Stomach smooth muscle (tissue), 2 donors: ENCODE measurements around the gene C14orf180.

Source experiments
- H3K27ac ChIP-seq: one replicate; pipeline ENCODE4 v1.7.0; 2013; ENCODE audit warnings: mild to moderate bottlenecking, low read length, inconsistent platforms
- H3K27me3 ChIP-seq, 2 donors: one replicate each; pipeline ENCODE4 v1.7.0; 2013; ENCODE audit warnings: low read length in 2 of 2; ENCODE audit not compliant: insufficient read depth in 2 of 2, control insufficient read depth in 1 of 2
- H3K36me3 ChIP-seq, 2 donors: one replicate each; pipeline ENCODE4 v1.7.0; 2013; ENCODE audit warnings: low read length in 2 of 2; ENCODE audit not compliant: control insufficient read depth in 2 of 2, insufficient read depth in 2 of 2
- H3K4me1 ChIP-seq: one replicate; pipeline ENCODE4 v1.7.0; 2013; ENCODE audit warnings: low read length; ENCODE audit not compliant: control insufficient read depth, insufficient read depth
- H3K4me3 ChIP-seq, 2 donors: one replicate each; pipeline ENCODE4 v1.7.0; 2013; ENCODE audit warnings: low read length in 2 of 2
- H3K9ac ChIP-seq, 2 donors: one replicate each; pipeline ENCODE4 v1.7.0; 2013; ENCODE audit warnings: low read length in 2 of 2, mild to moderate bottlenecking in 1 of 2
- H3K9me3 ChIP-seq, 2 donors: one replicate each; pipeline ENCODE4 v1.7.0; 2013; ENCODE audit warnings: low read length in 2 of 2; ENCODE audit not compliant: control insufficient read depth in 2 of 2
- donor health status: healthy.
- donor health status: Pancreatic carcinoma.

Gene C14orf180

DNA sequence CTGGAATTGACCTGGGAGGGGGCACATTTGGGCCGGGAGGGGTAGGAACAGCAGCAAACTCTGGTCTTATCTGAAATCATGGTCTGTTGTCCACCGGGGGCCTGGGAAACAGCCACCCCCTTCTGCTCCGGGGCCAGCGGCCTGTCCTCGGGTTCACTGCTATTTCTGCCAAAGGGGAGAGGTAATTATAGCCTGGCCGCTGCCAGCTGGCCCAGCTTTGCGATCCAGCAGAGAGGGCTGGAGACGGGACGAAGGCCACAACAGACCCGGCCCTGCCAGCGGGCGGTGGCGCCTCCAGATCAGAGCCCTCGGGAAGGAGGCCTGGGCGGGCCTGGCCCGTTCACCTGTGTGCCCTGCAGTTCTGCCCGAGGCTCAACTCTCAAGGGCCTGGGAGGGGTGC, at the start of gene C14orf180:
Gene C14orf180 (plus strand): TSS at position 258 of the 400 bp plus-strand sequence. CDS start 6,667 bp downstream, outside the sequence.
- Histone ChIP-seq H3K27ac (no peak within 1 kb of the TSS), H3K4me3 (no peak within 1 kb of the TSS), H3K9ac (no peak within 1 kb of the TSS), H3K4me1 (peaks cover 7% of the 10 kb centered on the region), H3K27me3 (peaks cover 11 to 12% of the 10 kb centered on the region in 2 donors), H3K36me3 (no peaks in the 10 kb centered on the region), H3K9me3 (no peaks in the 10 kb centered on the region)

DNA sequence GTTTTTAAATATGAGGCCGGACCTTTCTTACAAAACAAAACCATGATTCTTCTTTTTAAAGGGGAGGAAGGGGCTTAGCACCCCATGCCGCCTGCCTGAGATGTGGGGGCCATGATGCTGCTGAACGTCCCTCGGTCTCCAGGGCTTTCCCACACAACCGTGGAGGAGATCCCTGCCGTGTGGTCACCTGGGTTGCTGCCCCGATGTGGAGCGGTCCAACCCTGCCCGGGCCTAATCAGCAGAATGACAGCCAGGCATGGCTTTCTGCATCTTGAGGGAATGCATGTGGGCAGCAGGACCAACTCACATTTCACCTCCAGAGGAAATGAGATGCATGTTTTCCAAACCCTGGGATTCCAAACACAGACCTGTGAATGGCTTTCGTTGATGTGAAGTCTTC, 48.9 kb upstream of the C14orf180 start:
- Histone ChIP-seq H3K36me3 (no peaks in the 10 kb centered on the region), H3K27ac (no peak overlapping the region), H3K9me3 (peaks cover 3 to 14% of the 10 kb centered on the region in 2 donors), H3K27me3 (no peaks in the 10 kb centered on the region), H3K4me1 (no peaks in the 10 kb centered on the region), H3K4me3 (no peak overlapping the region), H3K9ac (no peak overlapping the region)

DNA sequence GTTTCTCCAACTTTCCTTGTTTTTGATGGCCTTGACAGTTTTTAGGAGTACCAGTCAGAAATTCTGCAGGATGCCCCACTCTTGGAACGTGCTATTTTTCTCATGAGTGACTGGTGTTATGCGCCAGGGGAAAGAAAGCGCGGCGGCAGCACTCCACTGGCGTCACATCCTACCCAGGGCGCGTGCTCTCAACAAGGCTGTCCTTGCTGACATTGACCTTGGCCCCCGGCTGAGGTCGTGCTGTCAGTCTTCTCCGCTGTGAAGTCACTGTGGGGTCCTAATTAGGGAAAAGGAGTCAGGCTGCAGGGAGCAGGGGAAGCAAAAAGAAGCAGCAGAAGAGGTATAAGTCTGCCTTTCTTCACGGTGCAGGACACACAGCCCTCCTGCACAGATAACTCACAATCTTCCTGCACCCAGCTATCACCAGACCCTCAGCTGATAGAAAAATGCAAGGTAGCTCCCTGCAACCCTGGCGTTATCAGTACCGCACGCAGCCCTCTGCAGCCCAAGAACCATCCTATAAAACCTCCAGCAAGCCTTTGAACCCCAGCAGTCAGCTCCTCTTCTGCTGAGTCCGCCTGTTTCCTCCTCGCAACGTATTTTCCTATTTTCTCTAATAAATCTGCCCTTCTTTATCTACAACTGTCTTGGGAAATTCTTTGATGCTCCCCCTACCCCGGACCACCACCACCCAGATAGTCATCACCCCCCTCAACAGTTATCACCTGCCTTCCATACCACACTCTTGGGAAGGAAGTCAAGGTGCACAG, 48.0 kb upstream of the C14orf180 start:
- peaks cover 3 to 12% of the 10 kb centered on the region in 2 donors for H3K9me3 ChIP-seq

GRCh38 chr14:104532191-104532555, 47.4 kb upstream of the C14orf180 start:
- H3K4me3 ChIP-seq: no peak overlapping the region
- no peaks in the 10 kb centered on the region for H3K4me1 ChIP-seq
- H3K9me3 ChIP-seq: peaks cover 3 to 12% of the 10 kb centered on the region in 2 donors
- no peak overlapping the region for H3K27ac ChIP-seq
- H3K36me3 ChIP-seq: no peaks in the 10 kb centered on the region
- H3K27me3 ChIP-seq: peaks cover 2 to 5% of the 10 kb centered on the region in 2 donors
- H3K9ac ChIP-seq: no peak overlapping the region

More for the DNA sequence above, 48.0 kb upstream of the C14orf180 start:
- H3K4me3 ChIP-seq: no peak overlapping the region
- H3K9ac ChIP-seq: no peak overlapping the region
- no peaks in the 10 kb centered on the region for H3K36me3 ChIP-seq
- H3K27ac ChIP-seq: no peak overlapping the region
- H3K4me1 ChIP-seq: no peaks in the 10 kb centered on the region
- H3K27me3 ChIP-seq: peaks cover 0 to 2% of the 10 kb centered on the region in 2 donors

DNA sequence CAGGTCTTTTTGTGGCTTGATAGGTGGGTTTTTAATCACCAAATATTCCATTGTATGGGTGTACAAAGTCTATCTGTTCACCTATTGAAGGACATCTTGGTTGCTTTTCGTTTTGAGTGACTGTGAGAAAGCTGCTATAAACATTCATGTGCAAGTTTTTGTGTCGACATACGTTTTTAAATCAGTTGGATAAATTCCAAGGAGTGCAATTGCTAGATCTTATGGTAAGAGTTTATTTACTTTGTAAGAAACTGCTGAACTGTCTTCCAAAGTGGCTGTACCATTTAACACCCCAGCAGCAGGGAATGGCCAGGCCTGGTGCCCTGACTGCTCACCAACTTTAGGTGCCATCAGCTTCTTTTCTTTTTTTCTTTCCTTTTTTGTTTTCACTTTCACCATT, 45.5 kb upstream of the C14orf180 start:
- Histone ChIP-seq H3K27me3 (peaks cover 2 to 5% of the 10 kb centered on the region in 2 donors), H3K27ac (no peak overlapping the region), H3K9ac (no peak overlapping the region), H3K4me1 (no peaks in the 10 kb centered on the region), H3K36me3 (no peaks in the 10 kb centered on the region), H3K4me3 (no peak overlapping the region), H3K9me3 (no peaks in the 10 kb centered on the region)

- Histone ChIP-seq H3K4me3 (no peak overlapping the region), H3K4me1 (no peaks in the 10 kb centered on the region), H3K27me3 (peaks cover 2 to 8% of the 10 kb centered on the region in 2 donors), H3K9me3 (no peaks in the 10 kb centered on the region), H3K27ac (no peak overlapping the region), H3K36me3 (no peaks in the 10 kb centered on the region), H3K9ac (no peak overlapping the region)
Measured at GRCh38 chr14:104536942-104537612, 42.5 kb upstream of the C14orf180 start.

DNA sequence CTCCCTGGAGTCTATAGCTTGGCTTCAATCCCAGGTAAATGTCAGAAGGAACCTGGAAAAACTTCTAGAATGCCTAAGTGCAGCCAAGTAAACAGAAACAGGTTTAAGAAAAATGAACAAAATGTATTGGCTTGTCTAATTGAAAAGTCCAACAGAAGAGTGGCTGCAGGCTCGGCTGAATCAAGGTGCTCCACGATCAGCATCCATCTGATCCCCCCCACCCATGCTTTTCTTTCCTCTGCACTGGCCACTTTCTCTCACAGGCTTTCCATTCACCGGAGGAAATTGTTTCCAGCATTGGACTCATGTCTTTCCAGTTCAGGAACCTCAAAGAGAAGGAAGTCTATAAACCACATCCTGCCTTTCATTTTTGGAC, 42.0 kb upstream of the C14orf180 start:
- H3K4me3 ChIP-seq: no peak overlapping the region
- H3K27me3 ChIP-seq: peaks cover 2 to 8% of the 10 kb centered on the region in 2 donors
- no peak overlapping the region for H3K9ac ChIP-seq
- no peaks in the 10 kb centered on the region for H3K9me3 ChIP-seq
- no peaks in the 10 kb centered on the region for H3K4me1 ChIP-seq
- H3K36me3 ChIP-seq: no peaks in the 10 kb centered on the region
- no peak overlapping the region for H3K27ac ChIP-seq

DNA sequence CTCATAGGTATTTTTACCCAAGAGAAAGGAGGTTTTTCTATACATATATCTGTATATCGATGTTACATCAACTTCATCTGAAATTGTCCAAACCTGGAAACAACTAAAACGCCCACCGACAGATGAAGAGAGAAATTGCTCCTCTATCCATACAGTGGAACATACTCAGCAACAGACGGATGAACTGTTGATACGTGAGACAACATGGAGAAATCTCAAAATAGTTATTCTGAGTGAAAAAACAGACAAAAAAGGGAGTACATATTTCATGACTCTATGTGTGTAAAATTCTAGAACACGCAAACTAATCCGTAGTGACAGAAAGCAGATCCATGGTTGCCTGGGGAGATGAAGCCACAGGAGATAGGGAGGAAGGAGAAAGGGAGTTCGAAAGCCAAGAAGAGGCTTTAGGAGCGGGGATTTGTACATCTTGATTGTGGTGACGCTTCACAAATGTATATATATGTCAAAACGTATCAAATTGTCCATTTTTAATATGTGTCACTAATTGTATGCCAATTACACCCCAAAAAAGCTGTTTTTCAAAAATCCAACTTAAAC, 37.6 kb upstream of the C14orf180 start:
- H3K4me1 ChIP-seq: no peaks in the 10 kb centered on the region
- no peaks in the 10 kb centered on the region for H3K9me3 ChIP-seq
- H3K27ac ChIP-seq: no peak overlapping the region
- peaks cover 7 to 10% of the 10 kb centered on the region in 2 donors for H3K27me3 ChIP-seq
- no peak overlapping the region for H3K4me3 ChIP-seq
- no peak overlapping the region for H3K9ac ChIP-seq
- no peaks in the 10 kb centered on the region for H3K36me3 ChIP-seq

GRCh38 chr14:104542871-104543830, 36.4 kb upstream of the C14orf180 start:
- no peaks in the 10 kb centered on the region for H3K9me3 ChIP-seq
- no peak overlapping the region for H3K27ac ChIP-seq
- H3K9ac ChIP-seq: no peak overlapping the region
- H3K36me3 ChIP-seq: no peaks in the 10 kb centered on the region
- peaks cover 7 to 15% of the 10 kb centered on the region in 2 donors for H3K27me3 ChIP-seq
- no peak overlapping the region for H3K4me3 ChIP-seq
- H3K4me1 ChIP-seq: no peaks in the 10 kb centered on the region

- no peak overlapping the region for H3K27ac ChIP-seq
- peaks cover 7 to 18% of the 10 kb centered on the region in 2 donors for H3K27me3 ChIP-seq
- H3K9me3 ChIP-seq: no peaks in the 10 kb centered on the region
- H3K4me1 ChIP-seq: no peaks in the 10 kb centered on the region
- no peaks in the 10 kb centered on the region for H3K36me3 ChIP-seq
- H3K4me3 ChIP-seq: no peak overlapping the region
- H3K9ac ChIP-seq: no peak overlapping the region
Measured at GRCh38 chr14:104544362-104544961, 35.1 kb upstream of the C14orf180 start.
